Measurements from ENCODE around the gene HAUS6.

DNA sequence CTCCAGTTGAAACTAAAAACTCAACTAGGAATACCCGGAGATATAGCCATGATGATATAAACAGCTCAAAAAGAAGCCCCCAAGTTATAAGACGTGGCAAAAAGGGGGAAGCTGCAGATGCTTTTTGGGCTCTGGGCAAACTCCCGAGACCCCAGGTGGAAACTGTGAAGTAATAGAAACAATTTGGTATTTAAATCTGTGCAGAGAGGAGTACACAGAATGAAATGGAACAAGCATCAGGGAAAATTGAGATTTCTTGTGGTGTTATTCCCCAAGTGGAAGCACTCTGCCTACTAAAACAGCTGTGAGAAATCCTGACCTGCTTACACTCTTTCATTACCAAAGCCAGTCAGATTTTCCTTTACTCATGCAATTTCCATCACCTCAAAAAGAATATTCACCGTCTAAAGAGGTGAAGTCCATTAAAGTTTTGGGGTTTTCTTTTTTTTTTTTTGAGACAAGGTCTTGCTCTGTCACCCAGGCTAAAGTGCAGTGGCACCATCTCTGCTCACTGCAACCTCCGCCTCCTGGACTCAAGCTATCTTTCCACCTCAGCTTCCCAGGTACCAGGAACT, 93.2 kb downstream of the HAUS6 start:
- no peak for TF ChIP-seq CTCF (IDR thresholded peaks at IDR 0.05)
- no peak for TF ChIP-seq POLR2AphosphoS5 (IDR thresholded peaks at IDR 0.05)
- TF ChIP-seq EP300 (IDR thresholded peaks at IDR 0.05; ENCODE audit: low read depth) = no peak

Measured in transverse colon (tissue), 4 donors.